Activated CD4-positive, alpha-beta T cell treated with anti-CD3 and anti-CD28 coated beads for 48 hours (primary cell): Measurements from ENCODE around the gene UNC50.
"Not testable (repeated sequence)": the region's sequence is repeated elsewhere in the genome, so short reads cannot be mapped to it uniquely, and the experiment has no call there.

Source experiments
- DNase-seq: peaks from one replicate; pipeline ENCODE4 v3.0.0-alpha.2; 2020

The UNC50 gene

DNA sequence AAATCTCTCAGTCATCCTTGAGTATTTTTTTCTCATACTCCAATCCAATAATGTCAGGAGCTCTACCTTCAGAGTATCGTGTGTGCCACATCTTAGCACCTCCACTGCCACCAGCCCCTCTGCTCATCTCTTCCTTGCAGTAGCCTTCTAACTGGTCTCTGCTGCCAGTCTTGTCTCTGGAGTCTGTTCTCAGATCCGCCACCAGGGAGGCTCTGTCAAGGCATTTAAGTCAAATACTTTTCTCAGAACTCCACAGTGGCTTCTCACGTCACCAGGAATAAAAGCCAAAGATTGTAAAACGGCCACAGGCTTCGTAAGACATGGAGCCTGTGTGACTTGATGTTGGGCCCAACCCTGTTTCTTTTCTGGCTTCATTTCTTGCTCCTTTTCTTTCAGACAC, 7.1 kb downstream of the UNC50 start:
- no peak for DNase-seq

- DNase-seq, result no peak
Measured at GRCh38 chr2:98617149-98617548, 8.8 kb downstream of the UNC50 start.

DNA sequence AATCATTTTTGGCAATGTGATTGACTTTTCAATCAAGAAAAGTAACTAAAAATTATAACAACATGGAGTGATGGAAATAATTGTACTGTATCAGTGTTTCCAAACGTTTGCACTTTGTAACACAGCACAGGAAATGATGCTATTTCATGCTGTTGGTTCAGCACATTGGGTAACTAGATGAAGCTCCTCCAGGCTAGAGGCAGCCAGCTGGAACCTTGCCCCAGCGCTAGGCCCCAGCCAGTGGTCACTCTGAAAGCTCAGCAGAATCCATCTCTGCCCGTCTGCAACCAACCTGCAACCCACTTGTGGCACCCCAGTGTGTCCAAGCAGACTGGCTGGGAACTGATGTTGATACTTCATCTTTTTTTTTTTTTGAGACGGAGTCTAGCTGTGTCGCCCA, 15.3 kb downstream of the UNC50 start:
- no peak for DNase-seq

DNA sequence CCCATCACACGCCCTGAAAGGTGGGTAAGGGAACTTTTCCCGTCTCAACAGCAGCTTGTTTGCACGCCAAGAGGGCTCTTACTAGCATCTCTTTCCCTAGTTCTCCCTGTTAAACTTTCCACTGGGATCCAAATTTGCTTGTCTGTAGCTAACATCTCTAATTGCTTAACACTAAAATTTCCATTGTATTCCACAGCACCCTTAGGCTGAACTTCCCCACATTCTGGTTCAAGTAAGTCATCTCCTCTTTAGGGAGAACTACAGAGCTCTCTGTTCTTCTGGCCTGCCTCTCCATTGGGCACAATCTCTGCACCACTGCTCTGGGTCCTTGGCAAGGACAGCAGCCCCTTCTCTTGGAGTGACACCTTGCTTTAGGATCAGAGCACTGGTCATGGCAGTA, 24.0 kb downstream of the UNC50 start:
- DNase-seq, result no peak

GRCh38 chr2:98634406-98635092, 26.2 kb downstream of the UNC50 start:
- DNase-seq, result peak; percentile 76

- peak; percentile 61 for DNase-seq
Measured at GRCh38 chr2:98637401-98638147, 29.2 kb downstream of the UNC50 start.

DNA sequence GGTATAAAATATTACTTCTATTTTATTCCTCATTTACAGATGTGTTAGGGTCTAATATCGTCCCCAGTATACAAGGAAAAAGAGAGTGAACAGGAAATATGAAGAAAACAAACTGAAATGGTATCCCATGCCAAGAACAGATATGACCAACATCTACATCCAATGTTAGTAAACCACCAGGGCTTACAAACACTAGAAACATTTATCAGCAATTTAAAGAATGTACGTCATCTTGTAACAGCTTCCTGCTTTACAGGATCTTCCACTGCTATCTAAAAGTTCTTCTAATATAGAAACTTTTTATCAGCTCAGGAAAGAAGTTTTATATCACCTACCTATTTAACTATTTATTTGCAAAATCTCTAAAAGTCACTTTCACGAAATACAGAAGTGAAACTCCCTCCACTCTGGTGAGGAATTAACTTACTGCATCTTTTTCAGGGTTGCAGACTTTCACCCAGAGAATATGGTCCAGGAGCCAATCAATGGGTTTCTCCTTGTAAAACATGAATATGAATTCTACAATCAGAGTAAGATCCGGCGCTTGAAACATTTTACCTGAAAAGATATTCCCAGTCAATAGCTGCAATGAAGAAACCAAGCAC, 35.2 kb downstream of the UNC50 start:
- no peak for DNase-seq

GRCh38 chr2:98647636-98648035, 39.2 kb downstream of the UNC50 start:
- no peak for DNase-seq

DNA sequence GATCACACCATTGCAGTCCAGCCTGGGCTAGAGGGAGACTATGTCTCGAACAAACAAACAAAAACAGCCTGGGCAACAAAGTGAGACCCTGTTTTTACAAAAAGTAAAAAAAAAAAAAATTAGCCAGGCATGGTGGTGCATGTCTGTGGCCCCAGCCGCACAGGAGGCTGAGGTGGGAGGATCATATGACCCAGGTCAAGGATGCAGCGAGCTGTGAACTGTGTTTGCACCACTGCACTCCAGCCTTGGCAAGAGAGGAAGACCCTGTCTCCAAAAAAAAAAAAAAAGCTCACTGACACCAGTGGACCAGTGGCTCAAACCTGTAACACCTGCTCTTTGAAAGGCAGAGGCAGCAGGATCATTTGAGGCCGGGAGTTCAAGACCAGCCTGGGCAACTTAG, 40.1 kb downstream of the UNC50 start:
- no peak for DNase-seq

- DNase-seq, result peak; percentile 87
Measured at GRCh38 chr2:98649135-98649991, 41.0 kb downstream of the UNC50 start.

DNA sequence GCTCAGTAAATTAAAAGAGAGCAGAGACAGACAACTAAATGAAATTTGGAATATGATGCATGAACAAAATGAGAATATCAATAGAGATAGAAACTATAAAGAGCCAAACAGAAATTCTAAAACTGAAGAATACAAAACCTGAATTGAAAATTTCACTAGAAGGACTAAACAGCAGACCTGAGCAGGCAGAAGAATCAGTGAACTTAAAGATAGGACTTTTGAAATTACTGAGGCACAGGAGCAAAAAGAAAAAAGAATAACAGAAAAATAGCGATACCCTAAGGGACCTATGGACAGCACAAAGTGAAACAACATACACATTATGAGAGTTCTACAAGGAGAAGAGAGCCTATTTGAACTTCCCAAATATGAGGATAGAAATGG, 41.6 kb downstream of the UNC50 start:
- DNase-seq, result no peak

GRCh38 chr2:98650998-98651397, 42.6 kb downstream of the UNC50 start:
- DNase-seq, result no peak

- peak; percentile 31 for DNase-seq
Measured at GRCh38 chr2:98654699-98655495, 46.5 kb downstream of the UNC50 start.

GRCh38 chr2:98656800-98657199, 48.4 kb downstream of the UNC50 start:
- DNase-seq, result no peak

DNA sequence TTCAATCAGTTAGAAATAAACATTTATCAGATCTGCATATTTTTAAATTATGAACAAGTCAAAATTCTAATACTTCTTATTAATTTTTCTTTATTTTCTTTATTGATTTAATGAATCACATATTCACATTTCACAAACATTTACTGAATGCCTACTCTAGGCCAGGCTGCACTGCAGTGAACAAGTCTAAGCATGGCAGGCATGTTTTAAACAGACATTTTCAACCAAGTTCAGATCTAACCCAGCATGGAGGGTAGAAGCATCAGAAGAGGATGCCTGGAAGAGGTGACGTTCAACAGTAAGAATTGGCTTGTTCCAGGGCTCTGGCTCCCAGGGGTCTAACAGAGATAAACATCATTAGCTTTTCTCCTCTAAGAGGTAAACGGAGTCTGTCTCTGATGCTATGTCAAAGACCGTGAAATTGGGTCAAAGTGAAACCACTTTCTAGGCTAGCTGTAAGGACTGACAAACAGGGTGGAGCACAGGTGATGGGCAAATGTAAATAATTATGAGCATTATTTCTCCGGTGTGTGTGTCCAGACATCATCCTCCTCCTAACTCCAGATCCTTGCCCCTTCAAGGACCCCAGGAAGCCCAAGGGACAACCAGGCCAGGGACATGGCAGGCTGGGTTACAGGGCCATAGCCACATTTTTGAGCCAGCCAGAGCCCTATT, 50.6 kb downstream of the UNC50 start:
- DNase-seq, result peak; percentile 42

- DNase-seq, result not testable (repeated sequence)
Measured at GRCh38 chr2:98659491-98659840, 51.1 kb downstream of the UNC50 start.

DNA sequence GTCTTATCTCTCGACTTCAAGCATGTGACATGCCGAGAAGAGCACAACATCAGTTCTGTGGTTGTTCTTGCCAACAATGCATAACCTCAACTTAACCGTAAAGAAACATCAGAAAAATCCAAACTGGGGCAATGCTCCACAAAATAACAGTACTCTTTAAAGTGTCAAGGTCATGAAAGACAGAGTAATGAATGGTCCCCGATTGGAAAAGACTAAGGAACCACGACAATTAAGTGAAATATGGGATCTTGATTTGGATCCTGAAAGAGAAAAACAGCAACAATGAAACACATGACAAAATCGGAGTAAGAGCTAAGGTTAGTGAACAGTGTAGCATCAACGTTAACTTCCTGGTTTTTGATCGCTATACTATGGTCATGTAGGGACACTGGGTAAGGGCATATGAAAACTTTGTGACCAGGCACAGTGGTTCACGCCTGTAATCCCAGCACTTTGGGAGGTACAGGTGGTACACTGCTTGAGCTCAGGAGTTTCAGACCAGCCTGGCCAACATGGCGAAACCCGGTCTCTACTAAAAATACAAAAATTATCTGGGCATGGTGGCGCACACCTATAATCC, 55.2 kb downstream of the UNC50 start:
- no peak for DNase-seq

DNA sequence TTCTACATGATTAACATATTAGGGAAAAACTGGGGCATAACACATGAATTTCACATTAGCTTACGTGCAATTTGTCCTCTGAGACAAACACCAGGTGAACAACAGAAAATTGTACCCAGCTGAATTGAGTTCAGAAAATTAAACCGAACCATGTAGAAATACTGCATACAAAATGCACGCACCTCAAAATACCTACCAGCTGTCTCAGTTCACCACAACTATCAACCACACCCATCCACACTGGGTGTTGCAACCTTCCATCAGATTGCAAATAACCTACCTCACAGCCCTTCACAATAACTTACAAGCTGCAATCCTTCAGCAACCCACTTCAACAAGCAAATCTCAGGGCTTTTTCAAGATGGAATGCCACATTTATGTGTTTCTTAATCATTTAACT, 55.9 kb downstream of the UNC50 start:
- peak; percentile 55 for DNase-seq

DNA sequence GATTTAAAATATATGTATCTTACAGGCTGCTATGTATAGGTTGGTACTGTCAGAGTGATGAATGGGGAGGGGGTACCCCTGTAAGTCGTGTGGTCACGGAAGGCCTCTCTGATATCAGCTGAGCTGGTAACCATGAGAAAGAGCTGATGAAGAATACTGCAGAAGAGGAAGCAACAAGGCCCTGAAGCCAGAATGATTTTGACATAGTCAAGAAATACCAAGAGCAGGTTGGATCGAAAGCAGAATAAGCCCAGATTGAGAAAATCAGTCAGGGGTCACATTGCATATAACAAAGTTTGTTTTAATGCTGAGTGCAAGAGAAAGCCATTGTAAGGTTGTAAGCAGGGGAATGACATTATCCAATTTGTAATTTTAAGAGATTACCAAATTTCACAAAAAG, 57.3 kb downstream of the UNC50 start:
- DNase-seq, result no peak
